DOHH2 (cell line): ENCODE results near the gene SH3D19.
"Not testable (repeated sequence)": the region's sequence is repeated elsewhere in the genome, so short reads cannot be mapped to it uniquely, and the experiment has no call there.

Experiments
- H3F3A ChIP-seq: fragments of 200-600 bp; sonication (generic), shearing (Covaris generic); 2 replicates; pipeline ENCODE4 v1.6.0; 2016; ENCODE audit warnings: antibody characterized with exemption, mild to moderate bottlenecking; ENCODE audit not compliant: control insufficient read depth, insufficient read depth
- H3K27ac ChIP-seq: fragments of 200-600 bp; sonication (generic); 2 replicates; pipeline ENCODE4 v1.5.1; 2014; ENCODE audit warnings: low read depth, mild to moderate bottlenecking, low read length, moderate library complexity
- H3K27me3 ChIP-seq: fragments of 200-600 bp; sonication (generic); 2 replicates; pipeline ENCODE4 v1.6.1; 2014; ENCODE audit warnings: mild to moderate bottlenecking, low read length, mixed read lengths; ENCODE audit not compliant: control insufficient read depth
- H3K36me3 ChIP-seq: fragments of 200-600 bp; sonication (generic); 2 replicates; pipeline ENCODE4 v1.6.1; 2014; ENCODE audit warnings: mild to moderate bottlenecking, low read length, moderate library complexity, mixed read lengths; ENCODE audit not compliant: control insufficient read depth
- H3K4me1 ChIP-seq: fragments of 200-600 bp; sonication (generic); 2 replicates; pipeline ENCODE4 v1.6.1; 2014; ENCODE audit warnings: mild to moderate bottlenecking, low read length, mixed read lengths; ENCODE audit not compliant: control insufficient read depth
- H3K4me2 ChIP-seq: fragments of 200-600 bp; sonication (generic); 2 replicates; pipeline ENCODE4 v1.6.0; 2014; ENCODE audit warnings: mild to moderate bottlenecking, low read length, moderate library complexity
- H3K4me3 ChIP-seq: fragments of 200-600 bp; sonication (generic); 2 replicates; pipeline ENCODE4 v1.5.1; 2014; ENCODE audit warnings: mild to moderate bottlenecking, low read length, mixed read lengths
- H3K79me2 ChIP-seq: fragments of 200-600 bp; sonication (generic); 2 replicates; pipeline ENCODE4 v1.6.1; 2014; ENCODE audit warnings: mild to moderate bottlenecking, low read length, mixed read lengths; ENCODE audit not compliant: control insufficient read depth
- H3K9me2 ChIP-seq: fragments of 200-600 bp; sonication (generic); replicated peaks from 2 replicates; pipeline ENCODE4 v1.6.1; 2014; ENCODE audit warnings: mild to moderate bottlenecking, low read length, mixed read lengths; ENCODE audit not compliant: control insufficient read depth
- H3K9me3 ChIP-seq: fragments of 200-600 bp; sonication (generic); 2 replicates; pipeline ENCODE4 v1.6.1; 2014; ENCODE audit warnings: antibody characterized with exemption, low read length, mixed read lengths; ENCODE audit not compliant: control insufficient read depth, insufficient read depth
- H4K20me1 ChIP-seq: fragments of 200-600 bp; sonication (generic); 2 replicates; pipeline ENCODE4 v1.6.0; 2014; ENCODE audit warnings: low read depth, mild to moderate bottlenecking, antibody characterized with exemption, low read length, moderate library complexity; ENCODE audit not compliant: control insufficient read depth, insufficient read depth
- EZH2phosphoT487 ChIP-seq: fragments of 200-600 bp; sonication (generic); IDR thresholded peaks from 2 replicates; pipeline ENCODE4 v1.6.1; 2017; ENCODE audit warnings: borderline replicate concordance, mild to moderate bottlenecking, antibody characterized with exemption, low read length, moderate library complexity, mixed read lengths
- TF ChIP-seq, protein P1 (sequence below): fragments of 200-600 bp; sonication (generic); IDR thresholded peaks from one replicate; pipeline ENCODE4 v1.5.1; 2014; ENCODE audit warnings: antibody characterized with exemption, mild to moderate bottlenecking, low read depth, low read length; ENCODE audit not compliant: poor library complexity, severe bottlenecking

SH3D19 gene

GRCh38 chr4:151256134-151256533, 69.3 kb downstream of the SH3D19 start:
- Histone ChIP-seq H4K20me1 (no peaks in the 10 kb centered on the region), H3K4me3 (no peak overlapping the region), H3K27me3 (no peaks in the 10 kb centered on the region), H3K9me3 (no peaks in the 10 kb centered on the region), H3K4me1 (no peaks in the 10 kb centered on the region), H3F3A (no peaks in the 10 kb centered on the region), H3K79me2 (no peaks in the 10 kb centered on the region), H3K27ac (no peak overlapping the region), H3K9me2 (no peaks in the 10 kb centered on the region), H3K36me3 (no peaks in the 10 kb centered on the region), H3K4me2 (no peak overlapping the region)
- TF ChIP-seq, protein P1, sequence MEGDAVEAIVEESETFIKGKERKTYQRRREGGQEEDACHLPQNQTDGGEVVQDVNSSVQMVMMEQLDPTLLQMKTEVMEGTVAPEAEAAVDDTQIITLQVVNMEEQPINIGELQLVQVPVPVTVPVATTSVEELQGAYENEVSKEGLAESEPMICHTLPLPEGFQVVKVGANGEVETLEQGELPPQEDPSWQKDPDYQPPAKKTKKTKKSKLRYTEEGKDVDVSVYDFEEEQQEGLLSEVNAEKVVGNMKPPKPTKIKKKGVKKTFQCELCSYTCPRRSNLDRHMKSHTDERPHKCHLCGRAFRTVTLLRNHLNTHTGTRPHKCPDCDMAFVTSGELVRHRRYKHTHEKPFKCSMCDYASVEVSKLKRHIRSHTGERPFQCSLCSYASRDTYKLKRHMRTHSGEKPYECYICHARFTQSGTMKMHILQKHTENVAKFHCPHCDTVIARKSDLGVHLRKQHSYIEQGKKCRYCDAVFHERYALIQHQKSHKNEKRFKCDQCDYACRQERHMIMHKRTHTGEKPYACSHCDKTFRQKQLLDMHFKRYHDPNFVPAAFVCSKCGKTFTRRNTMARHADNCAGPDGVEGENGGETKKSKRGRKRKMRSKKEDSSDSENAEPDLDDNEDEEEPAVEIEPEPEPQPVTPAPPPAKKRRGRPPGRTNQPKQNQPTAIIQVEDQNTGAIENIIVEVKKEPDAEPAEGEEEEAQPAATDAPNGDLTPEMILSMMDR: no peak
- no peak for TF ChIP-seq EZH2phosphoT487

DNA sequence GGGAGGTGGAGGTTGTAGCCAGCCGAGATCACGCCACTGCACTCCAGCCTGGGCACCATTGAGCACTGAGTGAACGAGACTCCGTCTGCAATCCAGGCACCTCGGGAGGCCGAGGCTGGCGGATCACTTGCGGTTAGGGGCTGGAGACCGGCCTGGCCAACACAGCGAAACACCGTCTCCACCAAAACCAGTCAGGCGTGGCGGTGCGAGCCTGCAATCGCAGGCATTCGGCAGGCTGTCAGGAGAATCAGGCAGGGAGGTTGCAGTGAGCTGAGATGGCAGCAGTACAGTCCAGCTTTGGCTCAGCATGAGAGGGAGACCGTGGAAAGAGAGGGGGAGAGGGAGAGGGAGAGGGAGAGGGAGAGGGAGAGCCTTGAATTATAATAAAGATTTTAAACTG, 69.7 kb downstream of the SH3D19 start:
- not testable (repeated sequence) for H3K4me2 ChIP-seq, H3K27me3 ChIP-seq, H3K4me1 ChIP-seq, H3F3A ChIP-seq, H3K9me3 ChIP-seq, H3K27ac ChIP-seq, H4K20me1 ChIP-seq, H3K9me2 ChIP-seq, H3K36me3 ChIP-seq, H3K79me2 ChIP-seq, H3K4me3 ChIP-seq

DNA sequence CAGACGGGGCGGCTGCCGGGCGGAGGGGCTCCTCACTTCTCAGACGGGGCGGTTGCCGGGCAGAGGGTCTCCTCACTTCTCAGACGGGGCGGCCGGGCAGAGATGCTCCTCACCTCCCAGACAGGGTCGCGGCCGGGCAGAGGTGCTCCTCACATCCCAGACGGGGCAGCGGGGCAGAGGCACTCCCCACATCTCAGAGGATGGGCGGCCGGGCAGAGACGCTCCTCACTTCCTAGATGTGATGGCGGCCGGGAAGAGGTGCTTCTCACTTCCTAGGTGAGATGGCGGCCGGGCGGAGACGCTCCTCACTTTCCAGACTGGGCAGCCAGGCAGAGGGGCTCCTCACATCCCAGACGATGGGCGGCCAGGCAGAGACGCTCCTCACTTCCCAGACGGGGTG, 70.2 kb downstream of the SH3D19 start:
- not testable (repeated sequence) for H3K4me1 ChIP-seq, H3K79me2 ChIP-seq, H3K9me3 ChIP-seq, H3K27ac ChIP-seq, H3K4me3 ChIP-seq, H3K9me2 ChIP-seq, H3K4me2 ChIP-seq, H3K27me3 ChIP-seq, H4K20me1 ChIP-seq, H3K36me3 ChIP-seq, H3F3A ChIP-seq

- TF ChIP-seq, protein P1: no peak
- TF ChIP-seq EZH2phosphoT487: no peak
- Histone ChIP-seq H3K4me2 (no peak overlapping the region), H3F3A (no peaks in the 10 kb centered on the region), H3K4me3 (no peak overlapping the region), H3K4me1 (no peaks in the 10 kb centered on the region), H3K9me2 (no peaks in the 10 kb centered on the region), H4K20me1 (no peaks in the 10 kb centered on the region), H3K27me3 (no peaks in the 10 kb centered on the region), H3K36me3 (no peaks in the 10 kb centered on the region), H3K27ac (no peak overlapping the region), H3K79me2 (no peaks in the 10 kb centered on the region), H3K9me3 (no peaks in the 10 kb centered on the region)
Observed at GRCh38 chr4:151251603-151252304, 73.7 kb downstream of the SH3D19 start.
